C4-2B (cell line): ENCODE data around the gene CCL23.

Source experiments
- ZFX ChIP-seq: fragments of 450-650 bp; IDR thresholded peaks from 2 replicates; pipeline ENCODE4 v1.6.1; 2017
- TF ChIP-seq, protein P1 (sequence below): fragments of 450-650 bp; conservative IDR thresholded peaks from 2 replicates; pipeline ENCODE4 v1.5.1; 2017; ENCODE audit warnings: mild to moderate bottlenecking

- TF ChIP-seq, protein P1, sequence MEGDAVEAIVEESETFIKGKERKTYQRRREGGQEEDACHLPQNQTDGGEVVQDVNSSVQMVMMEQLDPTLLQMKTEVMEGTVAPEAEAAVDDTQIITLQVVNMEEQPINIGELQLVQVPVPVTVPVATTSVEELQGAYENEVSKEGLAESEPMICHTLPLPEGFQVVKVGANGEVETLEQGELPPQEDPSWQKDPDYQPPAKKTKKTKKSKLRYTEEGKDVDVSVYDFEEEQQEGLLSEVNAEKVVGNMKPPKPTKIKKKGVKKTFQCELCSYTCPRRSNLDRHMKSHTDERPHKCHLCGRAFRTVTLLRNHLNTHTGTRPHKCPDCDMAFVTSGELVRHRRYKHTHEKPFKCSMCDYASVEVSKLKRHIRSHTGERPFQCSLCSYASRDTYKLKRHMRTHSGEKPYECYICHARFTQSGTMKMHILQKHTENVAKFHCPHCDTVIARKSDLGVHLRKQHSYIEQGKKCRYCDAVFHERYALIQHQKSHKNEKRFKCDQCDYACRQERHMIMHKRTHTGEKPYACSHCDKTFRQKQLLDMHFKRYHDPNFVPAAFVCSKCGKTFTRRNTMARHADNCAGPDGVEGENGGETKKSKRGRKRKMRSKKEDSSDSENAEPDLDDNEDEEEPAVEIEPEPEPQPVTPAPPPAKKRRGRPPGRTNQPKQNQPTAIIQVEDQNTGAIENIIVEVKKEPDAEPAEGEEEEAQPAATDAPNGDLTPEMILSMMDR: no peak
- TF ChIP-seq ZFX: no peak
These were observed 30.3 kb upstream of the CCL23 start for GRCh38 chr17:36048066-36048465.
